ENCODE results near the gene RALGPS2. TPM values are rescaled to one million over a fixed set of nuclear protein-coding genes. Genes with fewer than 3 reads are reported as not detected.

Gene RALGPS2
- total and polyA plus RNA-seq, 2 experiments from 2014 or later = 8.1 to 31.2 TPM

DNA sequence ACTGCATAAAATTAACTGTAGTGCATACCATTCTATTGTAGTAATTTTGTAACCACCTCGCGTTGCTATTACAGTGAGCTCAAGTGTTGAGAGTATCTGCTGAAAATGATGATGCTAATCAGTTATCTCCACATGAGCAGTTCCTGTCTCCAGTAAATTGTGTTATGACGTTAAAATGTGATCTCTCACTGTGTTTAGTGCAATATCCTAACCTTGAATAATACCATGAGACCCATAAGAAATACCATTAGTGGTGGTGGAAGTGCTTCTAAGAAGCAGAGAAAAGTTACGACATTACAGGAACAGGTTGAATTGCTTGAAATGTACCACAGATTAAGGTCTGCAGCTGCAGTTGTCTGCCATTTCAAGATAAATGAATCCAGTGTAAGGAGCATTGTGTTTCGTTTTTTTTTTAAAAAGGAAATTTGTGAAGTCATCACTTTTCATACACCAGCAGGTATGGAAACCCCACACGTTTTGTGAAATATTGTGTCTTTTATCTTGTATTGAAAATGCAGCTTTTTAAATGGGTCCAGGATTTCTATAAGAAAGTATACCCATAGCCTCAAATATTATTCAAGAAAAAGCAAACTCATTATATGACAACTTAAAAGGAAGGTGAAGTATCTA is 73.3 kb downstream of the RALGPS2 start (continued):
- no peak for TF ChIP-seq NANOG (IDR thresholded peaks at IDR 0.05; ENCODE audit: borderline replicate concordance)
- TF ChIP-seq POLR2AphosphoS5 (IDR thresholded peaks at IDR 0.05; ENCODE audit: low read depth) = no peak
- TF ChIP-seq EZH2 (IDR thresholded peaks at IDR 0.05; ENCODE audit: low read depth, unreplicated experiment) = no peak
- TF ChIP-seq, protein P1, sequence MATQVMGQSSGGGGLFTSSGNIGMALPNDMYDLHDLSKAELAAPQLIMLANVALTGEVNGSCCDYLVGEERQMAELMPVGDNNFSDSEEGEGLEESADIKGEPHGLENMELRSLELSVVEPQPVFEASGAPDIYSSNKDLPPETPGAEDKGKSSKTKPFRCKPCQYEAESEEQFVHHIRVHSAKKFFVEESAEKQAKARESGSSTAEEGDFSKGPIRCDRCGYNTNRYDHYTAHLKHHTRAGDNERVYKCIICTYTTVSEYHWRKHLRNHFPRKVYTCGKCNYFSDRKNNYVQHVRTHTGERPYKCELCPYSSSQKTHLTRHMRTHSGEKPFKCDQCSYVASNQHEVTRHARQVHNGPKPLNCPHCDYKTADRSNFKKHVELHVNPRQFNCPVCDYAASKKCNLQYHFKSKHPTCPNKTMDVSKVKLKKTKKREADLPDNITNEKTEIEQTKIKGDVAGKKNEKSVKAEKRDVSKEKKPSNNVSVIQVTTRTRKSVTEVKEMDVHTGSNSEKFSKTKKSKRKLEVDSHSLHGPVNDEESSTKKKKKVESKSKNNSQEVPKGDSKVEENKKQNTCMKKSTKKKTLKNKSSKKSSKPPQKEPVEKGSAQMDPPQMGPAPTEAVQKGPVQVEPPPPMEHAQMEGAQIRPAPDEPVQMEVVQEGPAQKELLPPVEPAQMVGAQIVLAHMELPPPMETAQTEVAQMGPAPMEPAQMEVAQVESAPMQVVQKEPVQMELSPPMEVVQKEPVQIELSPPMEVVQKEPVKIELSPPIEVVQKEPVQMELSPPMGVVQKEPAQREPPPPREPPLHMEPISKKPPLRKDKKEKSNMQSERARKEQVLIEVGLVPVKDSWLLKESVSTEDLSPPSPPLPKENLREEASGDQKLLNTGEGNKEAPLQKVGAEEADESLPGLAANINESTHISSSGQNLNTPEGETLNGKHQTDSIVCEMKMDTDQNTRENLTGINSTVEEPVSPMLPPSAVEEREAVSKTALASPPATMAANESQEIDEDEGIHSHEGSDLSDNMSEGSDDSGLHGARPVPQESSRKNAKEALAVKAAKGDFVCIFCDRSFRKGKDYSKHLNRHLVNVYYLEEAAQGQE (IDR thresholded peaks at IDR 0.05; ENCODE audit: unreplicated experiment) = no peak
- TF ChIP-seq, protein P2, sequence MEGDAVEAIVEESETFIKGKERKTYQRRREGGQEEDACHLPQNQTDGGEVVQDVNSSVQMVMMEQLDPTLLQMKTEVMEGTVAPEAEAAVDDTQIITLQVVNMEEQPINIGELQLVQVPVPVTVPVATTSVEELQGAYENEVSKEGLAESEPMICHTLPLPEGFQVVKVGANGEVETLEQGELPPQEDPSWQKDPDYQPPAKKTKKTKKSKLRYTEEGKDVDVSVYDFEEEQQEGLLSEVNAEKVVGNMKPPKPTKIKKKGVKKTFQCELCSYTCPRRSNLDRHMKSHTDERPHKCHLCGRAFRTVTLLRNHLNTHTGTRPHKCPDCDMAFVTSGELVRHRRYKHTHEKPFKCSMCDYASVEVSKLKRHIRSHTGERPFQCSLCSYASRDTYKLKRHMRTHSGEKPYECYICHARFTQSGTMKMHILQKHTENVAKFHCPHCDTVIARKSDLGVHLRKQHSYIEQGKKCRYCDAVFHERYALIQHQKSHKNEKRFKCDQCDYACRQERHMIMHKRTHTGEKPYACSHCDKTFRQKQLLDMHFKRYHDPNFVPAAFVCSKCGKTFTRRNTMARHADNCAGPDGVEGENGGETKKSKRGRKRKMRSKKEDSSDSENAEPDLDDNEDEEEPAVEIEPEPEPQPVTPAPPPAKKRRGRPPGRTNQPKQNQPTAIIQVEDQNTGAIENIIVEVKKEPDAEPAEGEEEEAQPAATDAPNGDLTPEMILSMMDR (conservative IDR thresholded peaks at IDR 0.05; ENCODE audit: low read depth in 2 of 2) = no peak

DNA sequence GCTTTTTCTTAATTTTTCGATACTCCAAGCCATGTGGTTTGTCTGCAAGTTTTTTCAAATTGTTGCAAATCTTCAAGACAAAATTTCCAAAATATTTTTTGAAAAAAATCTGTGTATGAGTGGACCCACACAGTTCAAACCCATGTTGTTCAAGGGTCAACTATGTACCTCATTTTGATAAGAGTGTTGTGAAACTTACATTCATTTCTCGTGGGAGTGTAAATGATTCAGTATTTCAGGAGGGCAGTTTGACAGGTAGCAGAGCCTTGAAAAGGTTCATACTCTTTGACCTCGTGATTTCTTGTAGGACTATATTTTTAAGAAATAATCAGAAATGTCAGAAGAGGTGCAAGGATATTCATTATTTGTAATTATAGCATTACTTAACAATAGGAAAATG is 77.8 kb downstream of the RALGPS2 start:
- Histone ChIP-seq H3K27ac (ENCODE audit: low read depth) (no peak overlapping the region), H3K4me2 (no peak overlapping the region), H3K4me3 (no peak overlapping the region), H4K20me1 (replicated peaks; ENCODE audit: insufficient read depth) (0 out of 2 replicates have a peak, but pooled peaks cover 5% of the 10 kb centered on the region), H3K79me2 (replicated peaks; ENCODE audit: insufficient read depth) (no peaks in the 10 kb centered on the region; the same call in 1 of the 2 replicates), H3K36me3 (ENCODE audit: insufficient read depth) (0 out of 2 replicates have a peak, but pooled peaks cover 3% of the 10 kb centered on the region), H3K27me3 (ENCODE audit: insufficient read depth) (no peaks in the 10 kb centered on the region), H3K4me1 (ENCODE audit: insufficient read depth) (peaks cover 10% of the 10 kb centered on the region), H3F3A (replicated peaks; ENCODE audit: low read depth) (no peaks in the 10 kb centered on the region), H2AFZ (no peak overlapping the region), H3K9me2 (ENCODE audit: insufficient read depth) (no peaks in the 10 kb centered on the region)
- DNase-seq (ENCODE audit: low spot score) (no peak), ATAC-seq (no peak)
- Mint-ChIP-seq H3K4me1 (peaks cover 5% of the 10 kb centered on the region; the same call in 1 of the 3 replicates), H3K9me3 (no peaks in the 10 kb centered on the region), H3K27me3 (ENCODE audit: insufficient read depth, low read depth, poor library complexity) (no peaks in the 10 kb centered on the region), H3K4me3 (no peak overlapping the region), H3K27ac (no peak overlapping the region), H3K36me3 (ENCODE audit: low read depth) (peaks cover 9% of the 10 kb centered on the region; the same call in 2 of the 3 replicates)
- TF ChIP-seq ZNF114 (CRISPR knock-in tag; IDR thresholded peaks at IDR 0.05) (no peak), POLR2AphosphoS5 (IDR thresholded peaks at IDR 0.05; ENCODE audit: low read depth) (no peak), NANOG (IDR thresholded peaks at IDR 0.05; ENCODE audit: borderline replicate concordance) (no peak), JUNB (IDR thresholded peaks at IDR 0.05; ENCODE audit: unreplicated experiment) (no peak), CREB1 (CRISPR knock-in tag; IDR thresholded peaks at IDR 0.05; ENCODE audit: low read depth) (no peak), STAT1 (IDR thresholded peaks at IDR 0.05; ENCODE audit: unreplicated experiment) (no peak)
- TF ChIP-seq, protein P3, sequence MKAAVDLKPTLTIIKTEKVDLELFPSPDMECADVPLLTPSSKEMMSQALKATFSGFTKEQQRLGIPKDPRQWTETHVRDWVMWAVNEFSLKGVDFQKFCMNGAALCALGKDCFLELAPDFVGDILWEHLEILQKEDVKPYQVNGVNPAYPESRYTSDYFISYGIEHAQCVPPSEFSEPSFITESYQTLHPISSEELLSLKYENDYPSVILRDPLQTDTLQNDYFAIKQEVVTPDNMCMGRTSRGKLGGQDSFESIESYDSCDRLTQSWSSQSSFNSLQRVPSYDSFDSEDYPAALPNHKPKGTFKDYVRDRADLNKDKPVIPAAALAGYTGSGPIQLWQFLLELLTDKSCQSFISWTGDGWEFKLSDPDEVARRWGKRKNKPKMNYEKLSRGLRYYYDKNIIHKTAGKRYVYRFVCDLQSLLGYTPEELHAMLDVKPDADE (IDR thresholded peaks at IDR 0.05) = no peak
- TF ChIP-seq, protein P4, sequence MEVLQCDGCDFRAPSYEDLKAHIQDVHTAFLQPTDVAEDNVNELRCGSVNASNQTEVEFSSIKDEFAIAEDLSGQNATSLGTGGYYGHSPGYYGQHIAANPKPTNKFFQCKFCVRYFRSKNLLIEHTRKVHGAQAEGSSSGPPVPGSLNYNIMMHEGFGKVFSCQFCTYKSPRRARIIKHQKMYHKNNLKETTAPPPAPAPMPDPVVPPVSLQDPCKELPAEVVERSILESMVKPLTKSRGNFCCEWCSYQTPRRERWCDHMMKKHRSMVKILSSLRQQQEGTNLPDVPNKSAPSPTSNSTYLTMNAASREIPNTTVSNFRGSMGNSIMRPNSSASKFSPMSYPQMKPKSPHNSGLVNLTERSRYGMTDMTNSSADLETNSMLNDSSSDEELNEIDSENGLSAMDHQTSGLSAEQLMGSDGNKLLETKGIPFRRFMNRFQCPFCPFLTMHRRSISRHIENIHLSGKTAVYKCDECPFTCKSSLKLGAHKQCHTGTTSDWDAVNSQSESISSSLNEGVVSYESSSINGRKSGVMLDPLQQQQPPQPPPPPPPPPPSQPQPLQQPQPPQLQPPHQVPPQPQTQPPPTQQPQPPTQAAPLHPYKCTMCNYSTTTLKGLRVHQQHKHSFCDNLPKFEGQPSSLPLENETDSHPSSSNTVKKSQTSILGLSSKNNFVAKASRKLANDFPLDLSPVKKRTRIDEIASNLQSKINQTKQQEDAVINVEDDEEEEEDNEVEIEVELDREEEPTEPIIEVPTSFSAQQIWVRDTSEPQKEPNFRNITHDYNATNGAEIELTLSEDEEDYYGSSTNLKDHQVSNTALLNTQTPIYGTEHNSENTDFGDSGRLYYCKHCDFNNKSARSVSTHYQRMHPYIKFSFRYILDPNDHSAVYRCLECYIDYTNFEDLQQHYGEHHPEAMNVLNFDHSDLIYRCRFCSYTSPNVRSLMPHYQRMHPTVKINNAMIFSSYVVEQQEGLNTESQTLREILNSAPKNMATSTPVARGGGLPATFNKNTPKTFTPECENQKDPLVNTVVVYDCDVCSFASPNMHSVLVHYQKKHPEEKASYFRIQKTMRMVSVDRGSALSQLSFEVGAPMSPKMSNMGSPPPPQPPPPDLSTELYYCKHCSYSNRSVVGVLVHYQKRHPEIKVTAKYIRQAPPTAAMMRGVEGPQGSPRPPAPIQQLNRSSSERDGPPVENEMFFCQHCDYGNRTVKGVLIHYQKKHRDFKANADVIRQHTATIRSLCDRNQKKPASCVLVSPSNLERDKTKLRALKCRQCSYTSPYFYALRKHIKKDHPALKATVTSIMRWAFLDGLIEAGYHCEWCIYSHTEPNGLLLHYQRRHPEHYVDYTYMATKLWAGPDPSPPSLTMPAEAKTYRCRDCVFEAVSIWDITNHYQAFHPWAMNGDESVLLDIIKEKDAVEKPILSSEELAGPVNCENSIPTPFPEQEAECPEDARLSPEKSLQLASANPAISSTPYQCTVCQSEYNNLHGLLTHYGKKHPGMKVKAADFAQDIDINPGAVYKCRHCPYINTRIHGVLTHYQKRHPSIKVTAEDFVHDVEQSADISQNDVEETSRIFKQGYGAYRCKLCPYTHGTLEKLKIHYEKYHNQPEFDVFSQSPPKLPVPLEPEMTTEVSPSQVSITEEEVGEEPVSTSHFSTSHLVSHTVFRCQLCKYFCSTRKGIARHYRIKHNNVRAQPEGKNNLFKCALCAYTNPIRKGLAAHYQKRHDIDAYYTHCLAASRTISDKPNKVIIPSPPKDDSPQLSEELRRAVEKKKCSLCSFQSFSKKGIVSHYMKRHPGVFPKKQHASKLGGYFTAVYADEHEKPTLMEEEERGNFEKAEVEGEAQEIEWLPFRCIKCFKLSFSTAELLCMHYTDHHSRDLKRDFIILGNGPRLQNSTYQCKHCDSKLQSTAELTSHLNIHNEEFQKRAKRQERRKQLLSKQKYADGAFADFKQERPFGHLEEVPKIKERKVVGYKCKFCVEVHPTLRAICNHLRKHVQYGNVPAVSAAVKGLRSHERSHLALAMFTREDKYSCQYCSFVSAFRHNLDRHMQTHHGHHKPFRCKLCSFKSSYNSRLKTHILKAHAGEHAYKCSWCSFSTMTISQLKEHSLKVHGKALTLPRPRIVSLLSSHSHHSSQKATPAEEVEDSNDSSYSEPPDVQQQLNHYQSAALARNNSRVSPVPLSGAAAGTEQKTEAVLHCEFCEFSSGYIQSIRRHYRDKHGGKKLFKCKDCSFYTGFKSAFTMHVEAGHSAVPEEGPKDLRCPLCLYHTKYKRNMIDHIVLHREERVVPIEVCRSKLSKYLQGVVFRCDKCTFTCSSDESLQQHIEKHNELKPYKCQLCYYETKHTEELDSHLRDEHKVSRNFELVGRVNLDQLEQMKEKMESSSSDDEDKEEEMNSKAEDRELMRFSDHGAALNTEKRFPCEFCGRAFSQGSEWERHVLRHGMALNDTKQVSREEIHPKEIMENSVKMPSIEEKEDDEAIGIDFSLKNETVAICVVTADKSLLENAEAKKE (CRISPR knock-in tag; IDR thresholded peaks at IDR 0.05) = no peak

Measured in GM23338 (cell line).